Natural killer cell (primary cell): ENCODE results near the gene CHMP3. TPM values are rescaled to one million over a fixed set of nuclear protein-coding genes. Genes with fewer than 3 reads are reported as not detected.
A peak's percentile ranks its signal among the peaks of the same experiment; 100 is the strongest.

Experiments used
- ATAC-seq, 3 donors: fragments of 150-1000 bp in 2 of 3; fragments of 200-7000 bp in 1 of 3; cut with Tn5 transposase; 1 replicate in 1 of 3; 2 replicates in 2 of 3; pipeline ENCODE4 v1.10.0; 2021; ENCODE audit warnings: mild to moderate bottlenecking in 2 of 3, moderate library complexity in 2 of 3
- DNase-seq, 2 donors: peaks; one replicate each; pipeline versions ENCODE4 v3.0.0 to v3.0.0-alpha.2; 2013 to 2021; ENCODE audit warnings: mixed read lengths in 1 of 2
- H3K27ac ChIP-seq: one replicate; pipeline ENCODE4 v1.5.1; 2013; ENCODE audit warnings: mild to moderate bottlenecking, low read length
- H3K27me3 ChIP-seq: one replicate; pipeline ENCODE4 v1.6.1; 2013; ENCODE audit warnings: low read length; ENCODE audit not compliant: control insufficient read depth, insufficient read depth
- H3K36me3 ChIP-seq: one replicate; pipeline ENCODE4 v1.6.1; 2013; ENCODE audit warnings: low read length; ENCODE audit not compliant: control insufficient read depth, insufficient read depth
- H3K4me1 ChIP-seq: one replicate; pipeline ENCODE4 v1.6.1; 2013; ENCODE audit warnings: low read length; ENCODE audit not compliant: control insufficient read depth, insufficient read depth
- H3K4me3 ChIP-seq: one replicate; pipeline ENCODE4 v1.5.1; 2013; ENCODE audit warnings: low read length
- H3K9me3 ChIP-seq: one replicate; pipeline ENCODE4 v1.6.1; 2013; ENCODE audit warnings: low read length; ENCODE audit not compliant: control insufficient read depth, insufficient read depth
- H3K27ac Mint-ChIP-seq, 2 donors: one replicate each; pipeline ENCODE4 v1.8.0; 2022; ENCODE audit warnings: mild to moderate bottlenecking in 2 of 2, mixed read lengths in 2 of 2, moderate library complexity in 1 of 2
- H3K27me3 Mint-ChIP-seq, 2 donors: one replicate each; pipeline ENCODE4 v1.8.0; 2022; ENCODE audit warnings: low read depth in 2 of 2, mixed read lengths in 2 of 2
- H3K36me3 Mint-ChIP-seq: one replicate; pipeline ENCODE4 v1.8.0; 2022; ENCODE audit warnings: mixed read lengths
- H3K4me1 Mint-ChIP-seq, 2 donors: one replicate each; pipeline ENCODE4 v1.8.0; 2022; ENCODE audit warnings: mixed read lengths in 2 of 2
- H3K4me3 Mint-ChIP-seq: one replicate; pipeline ENCODE4 v1.8.0; 2022; ENCODE audit warnings: mild to moderate bottlenecking, moderate library complexity, mixed read lengths
- H3K9me3 Mint-ChIP-seq, 2 donors: one replicate each; pipeline ENCODE4 v1.8.0; 2022; ENCODE audit warnings: mixed read lengths in 2 of 2
- WGBS: methylation state at CpG from one replicate; pipeline ENCODE4 v1.1.7; 2013; ENCODE audit warnings: missing lambda C conversion rate; ENCODE audit not compliant: insufficient coverage; 5-methylcytosine and 5-hydroxymethylcytosine counted together
- intact Hi-C: fragments of 100-400 bp; cut with micrococcal nuclease; formaldehyde crosslinking; loops from one replicate; pipeline ENCODE4 v1.14.2; 2022
- total RNA-seq, 4 donors: library from RNA; stranded (reverse); fragments of 120-200 nt in 1 of 4; gene quantifications; one replicate each; pipeline versions ENCODE4 v1.2.3 to v1.2.4, GENCODE V29; 2013 to 2022
- TF ChIP-seq, protein P1 (sequence below): fragments of 200-600 bp; IDR thresholded peaks from one replicate; pipeline ENCODE4 v1.8.0; 2022; ENCODE audit warnings: antibody characterized with exemption

Gene CHMP3
- total RNA-seq, 3 donors from 2014 or later (not counting 1 experiment from before 2014, with no cell fraction given), result 47.4 to 50.3 (median 49.3) TPM

DNA sequence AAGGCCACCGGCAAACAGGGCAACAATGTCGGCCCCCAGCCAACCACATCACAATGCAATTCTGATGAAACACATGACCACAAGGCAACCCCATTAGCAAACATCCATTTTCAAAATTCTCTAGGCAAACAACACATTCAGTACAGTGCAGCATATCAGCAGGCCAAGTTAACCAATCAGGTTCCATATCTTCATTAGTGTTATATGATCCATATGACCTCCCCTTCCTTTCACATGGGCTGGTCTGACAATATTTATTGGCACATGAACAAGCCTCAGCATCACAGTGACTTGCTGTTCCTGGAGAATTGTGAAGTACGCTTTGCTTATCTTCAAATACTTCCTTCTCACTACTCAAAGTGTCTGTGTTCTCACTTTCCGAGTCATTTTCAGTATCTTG lies 40.7 kb upstream of the CHMP3 start:
- DNase-seq (no peak), ATAC-seq (peak in 1 of 3 donors; percentile 94)
- H3K27ac Mint-ChIP-seq, result no peak overlapping the region
- H3K9me3 ChIP-seq, result no peaks in the 10 kb centered on the region
- H3K27me3 Mint-ChIP-seq, result no peaks in the 10 kb centered on the region
- 87% methylated on average over 4 of the region's 4 CpGs for WGBS
- intact Hi-C loops, result no loop called here
- H3K4me1 Mint-ChIP-seq, result peaks cover 0 to 4% of the 10 kb centered on the region in 2 donors
- no peaks in the 10 kb centered on the region for H3K9me3 Mint-ChIP-seq
- H3K4me3 Mint-ChIP-seq, result no peak overlapping the region
- H3K4me1 ChIP-seq, result no peaks in the 10 kb centered on the region
- H3K36me3 ChIP-seq, result peaks cover 24% of the 10 kb centered on the region
- peaks cover 20% of the 10 kb centered on the region for H3K36me3 Mint-ChIP-seq
- H3K4me3 ChIP-seq, result no peak overlapping the region
- H3K27me3 ChIP-seq, result no peaks in the 10 kb centered on the region
- TF ChIP-seq, protein P1, sequence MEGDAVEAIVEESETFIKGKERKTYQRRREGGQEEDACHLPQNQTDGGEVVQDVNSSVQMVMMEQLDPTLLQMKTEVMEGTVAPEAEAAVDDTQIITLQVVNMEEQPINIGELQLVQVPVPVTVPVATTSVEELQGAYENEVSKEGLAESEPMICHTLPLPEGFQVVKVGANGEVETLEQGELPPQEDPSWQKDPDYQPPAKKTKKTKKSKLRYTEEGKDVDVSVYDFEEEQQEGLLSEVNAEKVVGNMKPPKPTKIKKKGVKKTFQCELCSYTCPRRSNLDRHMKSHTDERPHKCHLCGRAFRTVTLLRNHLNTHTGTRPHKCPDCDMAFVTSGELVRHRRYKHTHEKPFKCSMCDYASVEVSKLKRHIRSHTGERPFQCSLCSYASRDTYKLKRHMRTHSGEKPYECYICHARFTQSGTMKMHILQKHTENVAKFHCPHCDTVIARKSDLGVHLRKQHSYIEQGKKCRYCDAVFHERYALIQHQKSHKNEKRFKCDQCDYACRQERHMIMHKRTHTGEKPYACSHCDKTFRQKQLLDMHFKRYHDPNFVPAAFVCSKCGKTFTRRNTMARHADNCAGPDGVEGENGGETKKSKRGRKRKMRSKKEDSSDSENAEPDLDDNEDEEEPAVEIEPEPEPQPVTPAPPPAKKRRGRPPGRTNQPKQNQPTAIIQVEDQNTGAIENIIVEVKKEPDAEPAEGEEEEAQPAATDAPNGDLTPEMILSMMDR, result no peak
- H3K27ac ChIP-seq, result no peak overlapping the region

DNA sequence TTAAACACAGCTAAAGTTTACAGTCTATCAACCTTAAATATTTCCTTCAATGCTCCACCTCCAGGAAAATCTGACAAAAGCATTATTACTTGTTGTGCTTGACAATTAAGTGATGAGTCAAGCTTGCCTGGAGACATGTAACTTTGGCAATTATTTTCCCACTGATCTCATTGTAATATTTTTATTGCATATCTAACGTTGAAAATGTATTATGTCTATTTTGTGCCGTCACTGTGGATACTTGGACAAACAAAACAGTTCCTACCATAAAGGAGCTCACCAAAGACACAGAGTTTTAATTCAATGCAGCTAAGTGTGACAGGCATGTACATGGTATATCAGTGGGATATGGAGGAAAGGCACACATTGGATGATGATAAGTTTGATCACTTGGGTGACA lies 35.7 kb upstream of the CHMP3 start:
- Histone ChIP-seq H3K27ac (no peak overlapping the region), H3K9me3 (no peaks in the 10 kb centered on the region), H3K4me3 (no peak overlapping the region), H3K4me1 (no peaks in the 10 kb centered on the region), H3K27me3 (no peaks in the 10 kb centered on the region), H3K36me3 (peaks cover 5% of the 10 kb centered on the region)
- Mint-ChIP-seq H3K27ac (peak overlapping the region in 1 of 2 donors; percentile 5), H3K36me3 (peaks cover under 1% of the 10 kb centered on the region), H3K9me3 (no peaks in the 10 kb centered on the region), H3K27me3 (peaks cover 4 to 7% of the 10 kb centered on the region in 2 donors), H3K4me3 (no peak overlapping the region), H3K4me1 (peaks cover 0 to 4% of the 10 kb centered on the region in 2 donors)
- TF ChIP-seq, protein P1, result no peak
- DNase-seq, result no peak
- intact Hi-C loops, result no loop called here
- no CpG with 5 or more reads among the region's 2 CpGs for WGBS
- no peak for ATAC-seq

DNA sequence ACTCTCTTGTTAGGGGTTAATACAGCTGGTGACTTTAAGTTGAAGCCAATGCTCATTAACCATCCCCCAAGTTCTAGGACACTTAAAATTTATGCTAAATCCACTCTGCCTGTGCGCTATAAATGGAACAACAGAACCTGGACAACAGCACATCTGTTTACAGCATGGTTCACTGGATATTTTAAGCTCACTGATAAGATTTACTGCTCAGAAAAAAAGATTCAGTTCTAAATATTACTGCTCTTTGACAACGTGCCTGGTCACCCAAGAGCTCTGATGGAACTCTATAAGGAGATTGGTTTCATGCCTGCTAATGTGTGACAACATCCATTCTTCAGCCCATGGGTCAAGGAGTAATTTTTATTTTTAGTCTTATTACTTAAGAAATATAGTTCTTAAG lies 32.9 kb upstream of the CHMP3 start:
- Mint-ChIP-seq H3K27ac (no peak overlapping the region), H3K9me3 (no peaks in the 10 kb centered on the region), H3K4me3 (no peak overlapping the region), H3K4me1 (no peaks in the 10 kb centered on the region), H3K27me3 (peaks cover 8 to 22% of the 10 kb centered on the region in 2 donors), H3K36me3 (no peaks in the 10 kb centered on the region)
- DNase-seq (no peak), ATAC-seq (no peak)
- H3K4me1 ChIP-seq, result no peaks in the 10 kb centered on the region
- intact Hi-C loops, result no loop called here
- H3K27me3 ChIP-seq, result no peaks in the 10 kb centered on the region
- H3K9me3 ChIP-seq, result no peaks in the 10 kb centered on the region
- TF ChIP-seq, protein P1, result no peak
- WGBS, result 75% methylated on average over 2 of the region's 2 CpGs
- no peak overlapping the region for H3K27ac ChIP-seq
- no peaks in the 10 kb centered on the region for H3K36me3 ChIP-seq
- no peak overlapping the region for H3K4me3 ChIP-seq

DNA sequence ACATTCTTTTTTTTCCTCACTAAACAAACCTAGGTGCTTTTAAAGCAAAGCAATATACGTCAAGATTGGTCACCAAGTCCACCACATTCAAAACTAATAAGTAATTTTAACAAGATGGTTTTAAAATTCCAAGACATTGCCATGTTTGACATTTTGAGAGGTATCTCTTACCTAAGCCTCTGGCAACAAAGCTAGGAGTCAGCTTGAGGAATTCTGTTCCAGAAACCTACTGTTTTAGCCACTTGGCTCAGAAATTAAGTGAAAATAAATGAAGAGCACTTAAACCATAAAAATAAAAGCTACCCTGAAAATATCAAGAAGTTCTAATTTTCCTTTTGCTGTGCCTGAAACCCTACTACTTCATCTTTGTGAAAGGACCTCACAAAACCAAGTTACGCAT lies 30.0 kb upstream of the CHMP3 start:
- peaks cover 0 to 2% of the 10 kb centered on the region in 2 donors for H3K9me3 Mint-ChIP-seq
- peaks cover 14 to 37% of the 10 kb centered on the region in 2 donors for H3K27me3 Mint-ChIP-seq
- TF ChIP-seq, protein P1, result no peak
- DNase-seq (no peak), ATAC-seq (no peak)
- H3K4me1 Mint-ChIP-seq, result no peaks in the 10 kb centered on the region
- no peaks in the 10 kb centered on the region for H3K36me3 Mint-ChIP-seq
- H3K36me3 ChIP-seq, result no peaks in the 10 kb centered on the region
- no peak overlapping the region for H3K4me3 Mint-ChIP-seq
- 98% methylated on average over 2 of the region's 2 CpGs for WGBS
- H3K27ac Mint-ChIP-seq, result no peak overlapping the region
- no peak overlapping the region for H3K4me3 ChIP-seq
- H3K4me1 ChIP-seq, result no peaks in the 10 kb centered on the region
- intact Hi-C loops, result no loop called here
- no peaks in the 10 kb centered on the region for H3K9me3 ChIP-seq
- H3K27ac ChIP-seq, result no peak overlapping the region
- no peaks in the 10 kb centered on the region for H3K27me3 ChIP-seq
